ENCODE results near the gene INHA.

DNA sequence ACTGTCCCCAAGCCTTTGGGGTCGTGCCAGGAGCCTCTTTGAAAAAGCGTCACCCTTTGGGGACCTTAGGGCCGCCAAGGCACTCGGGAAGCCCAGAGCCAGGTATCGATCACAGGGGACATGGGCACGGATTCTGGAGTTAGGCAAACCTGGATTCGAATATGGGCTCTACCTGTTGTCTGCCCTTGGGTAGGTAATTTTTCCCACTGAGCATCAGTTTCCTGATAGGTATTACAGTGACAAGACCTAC, 19.0 kb upstream of the INHA start:
- no peak for TF ChIP-seq CTCF (IDR thresholded peaks at IDR 0.05)
- TF ChIP-seq POLR2A (IDR thresholded peaks at IDR 0.05), result no peak

Data from thyroid gland (tissue), 4 donors.